Measurements from ENCODE around the gene FBRS.
A peak's percentile ranks its signal among the peaks of the same experiment; 100 is the strongest.

The FBRS gene

GRCh38 chr16:30644334-30644830 is 13.8 kb upstream of the FBRS start:
- no peak for DNase-seq (ENCODE audit: low read depth in 2 of 2)

GRCh38 chr16:30645727-30646126 is 12.5 kb upstream of the FBRS start:
- DNase-seq (ENCODE audit: low read depth in 2 of 2): no peak

- DNase-seq (ENCODE audit: low read depth in 2 of 2): no peak
Measured at GRCh38 chr16:30647274-30647571, 11.0 kb upstream of the FBRS start.

- no peak for DNase-seq (ENCODE audit: low read depth in 2 of 2)
Measured at GRCh38 chr16:30649725-30650368, 8.4 kb upstream of the FBRS start.

GRCh38 chr16:30650369-30651123 is 7.7 kb upstream of the FBRS start, which contains the start of gene PRR14:
PRR14 (plus strand) TSS chr16:30650960; CDS start chr16:30651646, 686 bp downstream.
- peak; percentile 99 for DNase-seq (ENCODE audit: low read depth in 2 of 2)

GRCh38 chr16:30651124-30652004 is 6.9 kb upstream of the FBRS start:
- no peak for DNase-seq (ENCODE audit: low read depth in 2 of 2)

GRCh38 chr16:30652005-30652296 is 6.3 kb upstream of the FBRS start:
- DNase-seq (ENCODE audit: low read depth in 2 of 2): no peak

- DNase-seq (ENCODE audit: low read depth in 2 of 2): no peak
Measured at GRCh38 chr16:30652718-30653117, 5.5 kb upstream of the FBRS start.

GRCh38 chr16:30654856-30655255 is 3.4 kb upstream of the FBRS start:
- no peak for DNase-seq (ENCODE audit: low read depth in 2 of 2)

GRCh38 chr16:30655815-30656347 is 2.4 kb upstream of the FBRS start:
- DNase-seq (ENCODE audit: low read depth in 2 of 2): no peak

- DNase-seq (ENCODE audit: low read depth in 2 of 2): no peak
Measured at GRCh38 chr16:30656388-30656787, 1.8 kb upstream of the FBRS start.

- DNase-seq (ENCODE audit: low read depth in 2 of 2): no peak
Measured at GRCh38 chr16:30656974-30657865, 1.0 kb upstream of the FBRS start.

GRCh38 chr16:30658731-30659506 is 688 bp downstream of the FBRS start:
- DNase-seq (ENCODE audit: low read depth in 2 of 2): peak; percentile 94 to 95

- no peak for DNase-seq (ENCODE audit: low read depth in 2 of 2)
Measured at GRCh38 chr16:30659507-30660423, 1.5 kb downstream of the FBRS start.

- no peak for DNase-seq (ENCODE audit: low read depth in 2 of 2)
Measured at GRCh38 chr16:30660424-30661261, 2.4 kb downstream of the FBRS start.

GRCh38 chr16:30662449-30662848 is 4.2 kb downstream of the FBRS start:
- DNase-seq (ENCODE audit: low read depth in 2 of 2): no peak

- DNase-seq (ENCODE audit: low read depth in 2 of 2): no peak
Measured at GRCh38 chr16:30663038-30663437, 4.8 kb downstream of the FBRS start.

- DNase-seq (ENCODE audit: low read depth in 2 of 2): no peak
Measured at GRCh38 chr16:30663820-30664219, 5.6 kb downstream of the FBRS start.

Measured in fibroblast of skin of left biceps (primary cell).